GM18870 (cell line): Measurements from ENCODE around the gene TTC39B.
"Not testable (repeated sequence)": the region's sequence is repeated elsewhere in the genome, so short reads cannot be mapped to it uniquely, and the experiment has no call there.

Experiments used
- ATAC-seq: cut with Tn5 transposase; IDR thresholded peaks from one replicate; pipeline ENCODE4 v1.9.1; 2021; ENCODE audit warnings: moderate library complexity; ENCODE audit not compliant: unreplicated experiment

TTC39B gene

DNA sequence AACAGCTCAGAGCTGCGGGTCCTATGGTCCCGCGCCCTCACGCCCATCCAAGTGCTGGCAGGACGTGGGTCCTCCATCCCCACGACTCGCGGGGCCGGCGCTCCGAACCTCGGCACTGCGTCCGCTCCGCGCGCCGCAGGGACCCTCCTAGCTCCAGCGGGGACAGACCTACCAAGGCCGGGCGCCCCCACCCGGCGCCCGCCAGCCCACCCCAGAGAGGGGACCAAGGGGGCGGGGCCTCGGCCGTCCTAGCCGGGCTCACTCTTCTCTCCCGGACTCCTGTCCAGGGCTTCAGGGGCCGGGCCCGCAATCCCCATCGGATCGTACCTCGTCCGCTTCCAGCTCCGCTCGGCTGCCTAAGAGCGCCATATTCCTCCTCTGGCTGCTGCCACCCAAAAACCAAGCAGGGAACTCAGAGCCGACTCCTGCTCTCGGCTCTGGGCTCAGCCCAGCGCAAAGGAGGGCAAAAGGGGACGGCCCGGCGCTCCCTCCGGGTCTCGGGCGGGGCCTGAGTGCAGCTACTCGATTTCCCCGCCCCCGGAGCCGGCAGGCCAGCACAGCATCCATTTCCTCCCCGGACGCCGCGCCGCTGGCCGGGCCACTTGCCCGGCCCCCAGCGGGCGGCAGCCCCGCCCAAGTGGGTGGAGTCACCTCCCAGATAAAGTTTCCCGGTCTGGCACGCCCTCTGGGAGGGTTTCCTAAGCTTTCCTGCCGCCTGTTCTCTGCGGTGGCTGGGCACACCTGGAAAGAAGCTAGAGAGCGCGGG lies at the start of gene TTC39B:
Gene TTC39B, minus strand, starts transcription at position 460 of the 766 bp plus-strand sequence. Its CDS starts 91 bp downstream, at position 369.
- peak; percentile 80 for ATAC-seq

DNA sequence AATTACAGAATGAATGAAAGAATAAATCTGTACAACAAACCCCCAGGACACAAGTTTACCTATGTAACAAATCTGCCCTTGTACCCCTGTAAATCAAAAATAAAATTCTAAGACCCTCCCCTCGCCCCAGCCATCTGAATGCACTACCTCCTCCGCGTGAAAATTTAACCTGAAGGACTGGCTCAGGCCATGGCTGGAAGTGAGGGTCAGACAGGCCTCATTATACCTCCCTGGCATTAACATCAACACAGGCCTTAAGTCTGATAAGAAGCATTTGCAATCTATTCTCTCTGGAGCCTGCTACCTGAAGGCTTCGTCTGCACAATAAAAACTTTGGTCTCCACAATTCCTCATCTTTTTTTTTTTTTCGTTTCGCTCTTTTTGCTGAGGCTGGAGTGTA lies 48.7 kb upstream of the TTC39B start:
- ATAC-seq: no peak

DNA sequence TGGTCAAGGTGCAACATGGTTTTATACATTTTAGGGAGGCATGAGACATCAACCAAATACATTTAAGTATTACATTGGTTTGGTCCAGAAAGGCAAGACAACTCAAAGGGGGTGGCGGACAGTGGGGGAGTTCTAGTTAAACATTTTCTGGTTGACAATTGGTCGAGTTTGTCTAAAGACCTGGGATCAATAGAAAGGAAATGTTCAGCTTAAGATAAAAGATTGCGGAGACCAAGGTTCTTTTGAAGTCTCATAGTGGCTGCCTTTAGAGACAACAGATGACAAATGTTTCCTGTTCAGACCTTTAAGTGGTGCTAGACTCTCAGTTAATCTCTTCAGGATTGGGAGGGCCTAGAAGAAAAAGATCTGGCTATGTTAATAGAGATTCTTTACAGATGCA lies 47.7 kb upstream of the TTC39B start:
- no peak for ATAC-seq

DNA sequence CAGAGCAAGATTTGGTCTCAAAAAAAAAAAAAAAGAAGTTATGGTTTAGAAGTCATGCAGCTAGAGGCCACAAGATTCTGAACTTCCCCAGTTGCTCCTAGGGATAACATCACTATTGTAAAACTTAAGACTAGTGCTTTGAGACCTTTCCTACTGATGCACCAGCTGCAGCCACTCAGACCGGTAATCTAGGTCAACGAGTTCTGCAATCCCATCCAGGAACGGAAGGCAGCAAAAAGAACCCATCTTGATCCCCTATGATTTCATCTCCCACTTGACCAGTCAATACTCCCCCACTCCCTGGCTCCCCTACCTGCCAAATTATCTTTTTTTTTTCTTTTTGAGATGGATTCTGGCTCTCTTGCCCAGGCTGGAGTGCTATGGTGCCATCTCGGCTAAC lies 46.9 kb upstream of the TTC39B start:
- no peak for ATAC-seq

GRCh38 chr9:15352306-15352705 lies 45.3 kb upstream of the TTC39B start:
- ATAC-seq: no peak

DNA sequence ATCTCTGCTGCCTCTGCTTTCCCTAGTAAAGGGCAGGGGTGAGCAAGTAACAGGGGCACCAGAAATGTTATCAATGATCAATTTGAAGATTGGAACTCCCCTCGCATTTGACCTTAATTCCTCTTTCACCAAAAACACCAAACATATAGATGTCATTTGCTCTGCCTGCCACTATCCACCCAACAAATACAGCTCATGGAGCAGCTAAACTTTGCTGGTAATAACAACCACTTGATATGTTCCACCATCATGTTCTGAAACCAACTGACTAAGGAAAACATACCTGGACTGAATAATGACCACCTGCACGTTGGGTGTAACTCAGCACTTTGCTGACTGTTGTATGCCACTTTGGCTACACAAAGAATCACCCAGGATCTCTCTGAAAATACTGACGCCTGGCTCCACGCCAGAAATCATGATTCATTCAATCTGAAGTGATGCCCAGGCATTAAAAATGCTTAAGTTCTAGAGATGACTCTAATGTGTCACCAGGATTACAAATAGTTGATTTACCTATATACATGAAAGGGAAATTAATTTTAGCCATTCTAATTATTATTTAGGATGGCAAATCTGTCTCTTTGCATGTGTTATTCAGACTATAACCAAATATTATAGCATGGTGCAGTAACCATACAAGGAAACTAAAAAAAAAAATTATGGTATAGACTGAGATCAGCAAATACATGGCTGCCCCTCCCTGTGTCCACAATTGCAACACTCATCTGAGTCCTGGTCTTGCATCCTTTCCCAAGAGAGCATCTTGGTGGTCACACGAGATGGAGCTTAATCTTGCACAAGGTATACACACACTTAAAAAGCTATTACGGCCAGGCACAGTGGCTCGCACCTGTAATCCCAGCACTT lies 43.1 kb upstream of the TTC39B start:
- no peak for ATAC-seq

DNA sequence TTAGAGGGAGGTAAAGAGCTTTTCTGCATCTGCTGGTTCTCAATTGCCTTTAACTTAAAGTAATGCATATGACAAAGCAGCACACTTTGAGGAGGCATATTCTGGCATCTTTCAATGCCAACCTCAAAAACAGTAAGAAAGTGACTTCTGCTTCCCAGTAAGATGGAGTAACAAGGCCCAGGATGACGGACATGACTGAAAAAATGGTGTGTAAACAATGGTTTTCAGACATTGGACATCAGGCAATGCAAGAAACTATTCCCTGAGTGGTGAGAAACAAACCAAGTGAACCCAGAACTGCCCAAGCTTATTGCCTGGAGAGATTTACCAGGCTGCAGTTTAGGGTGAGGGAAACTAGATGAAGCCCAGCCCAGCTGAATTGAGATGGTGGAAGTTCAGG lies 39.8 kb upstream of the TTC39B start:
- ATAC-seq: no peak

DNA sequence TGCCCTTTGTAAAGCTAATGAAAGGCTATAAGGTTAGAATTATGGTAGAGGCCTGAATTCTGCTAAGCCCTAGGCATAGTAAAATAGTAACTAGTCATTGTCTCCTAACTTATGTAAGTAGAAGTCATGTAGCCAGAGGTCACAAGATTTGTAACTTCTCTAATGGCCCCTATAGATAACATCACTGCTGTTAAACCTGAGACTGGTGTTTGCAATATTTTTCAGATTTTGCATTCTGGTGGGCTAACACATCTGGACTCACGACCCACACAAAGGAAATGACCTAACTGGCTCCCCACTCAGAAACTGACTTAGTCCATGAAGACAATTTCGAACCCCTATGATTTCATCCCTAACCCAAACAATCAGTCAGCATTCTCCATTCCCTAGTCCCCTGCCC lies 37.2 kb upstream of the TTC39B start:
- no peak for ATAC-seq

GRCh38 chr9:15333376-15333881 lies 26.4 kb upstream of the TTC39B start:
- no peak for ATAC-seq

GRCh38 chr9:15332939-15333338 lies 25.9 kb upstream of the TTC39B start:
- no peak for ATAC-seq

DNA sequence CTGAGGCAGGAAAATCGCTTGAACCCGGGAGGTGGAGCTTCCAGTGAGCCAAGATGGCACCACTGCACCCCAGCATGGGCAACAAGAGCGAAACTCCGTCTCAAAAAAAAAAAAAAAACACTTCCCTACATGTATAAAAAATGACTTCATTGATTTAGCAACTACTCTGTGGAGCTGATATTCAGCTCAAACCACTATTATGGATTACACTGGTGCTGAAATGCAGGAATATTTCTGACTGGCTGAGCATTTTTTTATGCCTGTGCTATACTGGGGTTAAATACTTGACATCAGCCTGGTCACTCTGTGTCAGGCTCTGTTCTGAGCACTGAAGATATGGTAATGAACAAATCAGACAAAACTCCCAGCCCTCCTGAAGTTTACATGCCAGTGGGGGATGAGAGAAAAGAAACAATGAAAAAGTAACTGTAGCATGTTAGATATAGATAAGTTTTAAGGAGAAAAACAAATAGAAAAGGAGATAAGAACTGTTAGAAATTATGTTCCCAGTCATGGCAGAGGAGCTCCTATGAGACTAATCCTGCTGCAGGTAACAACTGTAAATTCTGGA lies 22.6 kb upstream of the TTC39B start:
- ATAC-seq: no peak

GRCh38 chr9:15328946-15329345 lies 21.9 kb upstream of the TTC39B start:
- no peak for ATAC-seq

GRCh38 chr9:15322695-15323094 lies 15.7 kb upstream of the TTC39B start:
- not testable (repeated sequence) for ATAC-seq

GRCh38 chr9:15319661-15320060 lies 12.6 kb upstream of the TTC39B start:
- ATAC-seq: not testable (repeated sequence)

- ATAC-seq: no peak
Measured at GRCh38 chr9:15317836-15318235, 10.8 kb upstream of the TTC39B start.

GRCh38 chr9:15311607-15312006 lies 4.6 kb upstream of the TTC39B start:
- no peak for ATAC-seq

GRCh38 chr9:15310107-15310850 lies 3.3 kb upstream of the TTC39B start:
- ATAC-seq: no peak

- no peak for ATAC-seq
Measured at GRCh38 chr9:15308511-15308910, 1.5 kb upstream of the TTC39B start.

- peak; percentile 18 for ATAC-seq
Measured at GRCh38 chr9:15307523-15307841, 466 bp upstream of the TTC39B start.

GRCh38 chr9:15306068-15306756 lies 804 bp downstream of the TTC39B start:
- no peak for ATAC-seq
